ENCODE measurements around the gene CCNQ. TPM values are rescaled to one million over a fixed set of nuclear protein-coding genes. Genes with fewer than 3 reads are reported as not detected.

Gene CCNQ
- total and polyA plus RNA-seq, 2 donors (not counting 1 experiment from before 2014, with no cell fraction given) = 19.9 to 28.2 TPM

GRCh38 chrX:153633048-153633447 is 34.1 kb upstream of the CCNQ start:
- Histone ChIP-seq H3K4me3 (replicated peaks in 1 of 4; ENCODE audit: control extremely low read depth in 1 of 4, insufficient read depth in 1 of 4, low read depth in 3 of 4, low read length in 4 of 4) (no peak overlapping the region), H3K4me2 (ENCODE audit: extremely low read depth, insufficient read depth, low read length) (no peak overlapping the region), H3K9ac (ENCODE audit: insufficient read depth, low read length) (no peak overlapping the region), H3K27me3 (ENCODE audit: control insufficient read depth, insufficient read depth, low read length) (peaks cover 2% of the 10 kb centered on the region), H2AFZ (ENCODE audit: low read length) (no peak overlapping the region), H3K9me3 (ENCODE audit: control insufficient read depth, insufficient read depth, low read depth, low read length) (no peaks in the 10 kb centered on the region), H3K4me1 (ENCODE audit: control insufficient read depth, extremely low read depth, insufficient read depth, low read length) (no peaks in the 10 kb centered on the region), H3K36me3 (ENCODE audit: control insufficient read depth, insufficient read depth, low read length) (no peaks in the 10 kb centered on the region), H3K27ac (ENCODE audit: insufficient read depth, low read length) (no peak overlapping the region), H4K20me1 (ENCODE audit: control insufficient read depth, extremely low read depth, insufficient read depth, low read length) (no peaks in the 10 kb centered on the region), H3K79me2 (ENCODE audit: control insufficient read depth, insufficient read depth, low read length) (no peaks in the 10 kb centered on the region)
- no peak for TF ChIP-seq CTCF (conservative IDR thresholded peaks at IDR 0.05 in 1 of 2, IDR thresholded peaks at IDR 0.05 in 1 of 2; ENCODE audit: low read depth in 1 of 2, low read length in 2 of 2)
- no peak for TF ChIP-seq EZH2 (IDR thresholded peaks at IDR 0.05; ENCODE audit: low read length, missing control alignments)
- no peak for DNase-seq (ENCODE audit: low read depth in 2 of 2)

DNA sequence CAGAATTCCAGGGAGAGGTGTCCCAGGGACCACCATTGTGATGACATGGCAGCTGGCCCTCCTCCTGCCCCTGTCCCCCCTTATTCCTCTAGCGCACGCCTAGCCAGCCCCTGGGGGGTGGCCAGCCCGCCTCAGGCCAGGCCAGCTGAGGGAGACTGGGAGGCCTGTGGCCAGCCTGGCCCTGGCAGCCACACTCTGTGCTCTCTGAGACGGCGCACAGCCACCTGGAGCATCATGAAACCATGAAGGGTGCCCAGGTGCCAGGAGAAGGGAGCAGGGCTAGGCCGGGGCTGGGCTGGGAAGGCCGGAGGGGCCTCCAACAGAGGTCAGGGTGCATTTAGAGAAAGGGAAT is 33.6 kb upstream of the CCNQ start:
- no peaks in the 10 kb centered on the region for H3K36me3 ChIP-seq (ENCODE audit: control insufficient read depth, insufficient read depth, low read length)
- no peaks in the 10 kb centered on the region for H4K20me1 ChIP-seq (ENCODE audit: control insufficient read depth, extremely low read depth, insufficient read depth, low read length)
- H3K27ac ChIP-seq (ENCODE audit: insufficient read depth, low read length) = no peak overlapping the region
- no peak for DNase-seq (ENCODE audit: low read depth in 2 of 2)
- H3K4me3 ChIP-seq (replicated peaks in 1 of 4; ENCODE audit: control extremely low read depth in 1 of 4, insufficient read depth in 1 of 4, low read depth in 3 of 4, low read length in 4 of 4) = no peak overlapping the region
- no peak overlapping the region for H2AFZ ChIP-seq (ENCODE audit: low read length)
- H3K4me1 ChIP-seq (ENCODE audit: control insufficient read depth, extremely low read depth, insufficient read depth, low read length) = no peaks in the 10 kb centered on the region
- no peak for TF ChIP-seq CTCF (conservative IDR thresholded peaks at IDR 0.05 in 1 of 2, IDR thresholded peaks at IDR 0.05 in 1 of 2; ENCODE audit: low read depth in 1 of 2, low read length in 2 of 2)
- TF ChIP-seq EZH2 (IDR thresholded peaks at IDR 0.05; ENCODE audit: low read length, missing control alignments) = no peak
- peaks cover 2% of the 10 kb centered on the region for H3K27me3 ChIP-seq (ENCODE audit: control insufficient read depth, insufficient read depth, low read length)
- H3K4me2 ChIP-seq (ENCODE audit: extremely low read depth, insufficient read depth, low read length) = no peak overlapping the region
- H3K9me3 ChIP-seq (ENCODE audit: control insufficient read depth, insufficient read depth, low read depth, low read length) = no peaks in the 10 kb centered on the region
- no peak overlapping the region for H3K9ac ChIP-seq (ENCODE audit: insufficient read depth, low read length)
- H3K79me2 ChIP-seq (ENCODE audit: control insufficient read depth, insufficient read depth, low read length) = no peaks in the 10 kb centered on the region

GRCh38 chrX:153631907-153632594 is 33.1 kb upstream of the CCNQ start:
- Histone ChIP-seq H3K4me3 (replicated peaks in 1 of 4; ENCODE audit: control extremely low read depth in 1 of 4, insufficient read depth in 1 of 4, low read depth in 3 of 4, low read length in 4 of 4) (no peak overlapping the region), H3K4me2 (ENCODE audit: extremely low read depth, insufficient read depth, low read length) (no peak overlapping the region), H4K20me1 (ENCODE audit: control insufficient read depth, extremely low read depth, insufficient read depth, low read length) (no peaks in the 10 kb centered on the region), H3K27me3 (ENCODE audit: control insufficient read depth, insufficient read depth, low read length) (peaks cover 2% of the 10 kb centered on the region), H3K27ac (ENCODE audit: insufficient read depth, low read length) (no peak overlapping the region), H3K9me3 (ENCODE audit: control insufficient read depth, insufficient read depth, low read depth, low read length) (no peaks in the 10 kb centered on the region), H3K79me2 (ENCODE audit: control insufficient read depth, insufficient read depth, low read length) (no peaks in the 10 kb centered on the region), H3K36me3 (ENCODE audit: control insufficient read depth, insufficient read depth, low read length) (no peaks in the 10 kb centered on the region), H3K4me1 (ENCODE audit: control insufficient read depth, extremely low read depth, insufficient read depth, low read length) (no peaks in the 10 kb centered on the region), H2AFZ (ENCODE audit: low read length) (no peak overlapping the region), H3K9ac (ENCODE audit: insufficient read depth, low read length) (no peak overlapping the region)
- no peak for DNase-seq (ENCODE audit: low read depth in 2 of 2)
- TF ChIP-seq EZH2 (IDR thresholded peaks at IDR 0.05; ENCODE audit: low read length, missing control alignments) (no peak), CTCF (conservative IDR thresholded peaks at IDR 0.05 in 1 of 2, IDR thresholded peaks at IDR 0.05 in 1 of 2; ENCODE audit: low read depth in 1 of 2, low read length in 2 of 2) (no peak)
